ENCODE measurements around the gene SLC5A9. TPM values are rescaled to one million over a fixed set of nuclear protein-coding genes. Genes with fewer than 3 reads are reported as not detected.
"Not testable (repeated sequence)": the region's sequence is repeated elsewhere in the genome, so short reads cannot be mapped to it uniquely, and the experiment has no call there.

Gene SLC5A9
- total RNA-seq, 1 donor from 2014 or later, result not detected

- H3K4me2 ChIP-seq (ENCODE audit: low read length), result no peak overlapping the region
- no peak for DNase-seq (ENCODE audit: low read depth)
- no peak for FAIRE-seq
- Mint-ChIP-seq H3K9me3 (ENCODE audit: unreplicated experiment) (peaks cover 2% of the 10 kb centered on the region), H3K4me1 (ENCODE audit: low read depth, unreplicated experiment) (peaks cover under 1% of the 10 kb centered on the region), H3K4me3 (ENCODE audit: unreplicated experiment) (no peak overlapping the region), H3K27me3 (ENCODE audit: low read depth, unreplicated experiment) (peaks cover 25% of the 10 kb centered on the region), H3K36me3 (ENCODE audit: low read depth, unreplicated experiment) (no peaks in the 10 kb centered on the region), H3K27ac (ENCODE audit: unreplicated experiment) (no peak overlapping the region)
- no peaks in the 10 kb centered on the region for H3K79me2 ChIP-seq (ENCODE audit: insufficient read depth, low read length)
- H4K20me1 ChIP-seq (ENCODE audit: insufficient read depth, low read length), result no peaks in the 10 kb centered on the region
- H3K27ac ChIP-seq (ENCODE audit: low read depth, low read length), result no peak overlapping the region
- H3K4me3 ChIP-seq (ENCODE audit: insufficient read depth, low read depth, low read length), result no peak overlapping the region
- H3K27me3 ChIP-seq (ENCODE audit: insufficient read depth, low read length), result peaks cover 2% of the 10 kb centered on the region
- no peaks in the 10 kb centered on the region for H3K36me3 ChIP-seq (ENCODE audit: insufficient read depth, low read length)
- H3K9ac ChIP-seq (ENCODE audit: low read length), result no peak overlapping the region
- H3K4me1 ChIP-seq (ENCODE audit: insufficient read depth, low read length), result no peaks in the 10 kb centered on the region
- H3K9me3 ChIP-seq (ENCODE audit: insufficient read depth, low read depth, low read length), result no peaks in the 10 kb centered on the region
- no peak overlapping the region for H2AFZ ChIP-seq (ENCODE audit: low read depth, low read length)
- no peak for TF ChIP-seq CTCF (IDR thresholded peaks at IDR 0.05; ENCODE audit: insufficient read depth, low read depth, low read length)
Measured at GRCh38 chr1:48208251-48208650, 14.3 kb upstream of the SLC5A9 start.

- Mint-ChIP-seq H3K4me1 (ENCODE audit: low read depth, unreplicated experiment) (no peaks in the 10 kb centered on the region), H3K4me3 (ENCODE audit: unreplicated experiment) (no peak overlapping the region), H3K27me3 (ENCODE audit: low read depth, unreplicated experiment) (peaks cover 26% of the 10 kb centered on the region), H3K36me3 (ENCODE audit: low read depth, unreplicated experiment) (no peaks in the 10 kb centered on the region), H3K9me3 (ENCODE audit: unreplicated experiment) (peaks cover 2% of the 10 kb centered on the region), H3K27ac (ENCODE audit: unreplicated experiment) (no peak overlapping the region)
- Histone ChIP-seq H3K27me3 (ENCODE audit: insufficient read depth, low read length) (peaks cover 2% of the 10 kb centered on the region), H3K9ac (ENCODE audit: low read length) (no peak overlapping the region), H3K36me3 (ENCODE audit: insufficient read depth, low read length) (no peaks in the 10 kb centered on the region), H3K27ac (ENCODE audit: low read depth, low read length) (no peak overlapping the region), H3K79me2 (ENCODE audit: insufficient read depth, low read length) (no peaks in the 10 kb centered on the region), H3K4me1 (ENCODE audit: insufficient read depth, low read length) (no peaks in the 10 kb centered on the region), H4K20me1 (ENCODE audit: insufficient read depth, low read length) (no peaks in the 10 kb centered on the region), H2AFZ (ENCODE audit: low read depth, low read length) (no peak overlapping the region), H3K4me2 (ENCODE audit: low read length) (no peak overlapping the region), H3K9me3 (ENCODE audit: insufficient read depth, low read depth, low read length) (no peaks in the 10 kb centered on the region), H3K4me3 (ENCODE audit: insufficient read depth, low read depth, low read length) (no peak overlapping the region)
- no peak for DNase-seq (ENCODE audit: low read depth)
- no peak for TF ChIP-seq EZH2 (IDR thresholded peaks at IDR 0.05; ENCODE audit: insufficient read depth, low read length)
- no peak for TF ChIP-seq CTCF (IDR thresholded peaks at IDR 0.05; ENCODE audit: insufficient read depth, low read depth, low read length)
- FAIRE-seq, result no peak
Measured at GRCh38 chr1:48208652-48209051, 13.9 kb upstream of the SLC5A9 start.

GRCh38 chr1:48213462-48213861 lies 9.1 kb upstream of the SLC5A9 start:
- not testable (repeated sequence) for H3K27ac ChIP-seq (ENCODE audit: low read depth, low read length); H3K4me1 Mint-ChIP-seq (ENCODE audit: low read depth, unreplicated experiment); H3K9me3 ChIP-seq (ENCODE audit: insufficient read depth, low read depth, low read length); H3K27ac Mint-ChIP-seq (ENCODE audit: unreplicated experiment); H4K20me1 ChIP-seq (ENCODE audit: insufficient read depth, low read length); H3K4me3 Mint-ChIP-seq (ENCODE audit: unreplicated experiment); H2AFZ ChIP-seq (ENCODE audit: low read depth, low read length); H3K4me3 ChIP-seq (ENCODE audit: insufficient read depth, low read depth, low read length); H3K79me2 ChIP-seq (ENCODE audit: insufficient read depth, low read length); H3K9ac ChIP-seq (ENCODE audit: low read length); FAIRE-seq; H3K36me3 ChIP-seq (ENCODE audit: insufficient read depth, low read length); H3K27me3 ChIP-seq (ENCODE audit: insufficient read depth, low read length); H3K36me3 Mint-ChIP-seq (ENCODE audit: low read depth, unreplicated experiment); H3K4me1 ChIP-seq (ENCODE audit: insufficient read depth, low read length); H3K4me2 ChIP-seq (ENCODE audit: low read length); DNase-seq (ENCODE audit: low read depth); H3K9me3 Mint-ChIP-seq (ENCODE audit: unreplicated experiment)
- peaks cover 24% of the 10 kb centered on the region for H3K27me3 Mint-ChIP-seq (ENCODE audit: low read depth, unreplicated experiment)

GRCh38 chr1:48214366-48214765 lies 8.2 kb upstream of the SLC5A9 start:
- not testable (repeated sequence) for H3K4me2 ChIP-seq (ENCODE audit: low read length); H2AFZ ChIP-seq (ENCODE audit: low read depth, low read length); H4K20me1 ChIP-seq (ENCODE audit: insufficient read depth, low read length); H3K79me2 ChIP-seq (ENCODE audit: insufficient read depth, low read length); H3K4me1 Mint-ChIP-seq (ENCODE audit: low read depth, unreplicated experiment); H3K36me3 Mint-ChIP-seq (ENCODE audit: low read depth, unreplicated experiment); H3K4me3 ChIP-seq (ENCODE audit: insufficient read depth, low read depth, low read length); H3K9me3 Mint-ChIP-seq (ENCODE audit: unreplicated experiment); H3K4me1 ChIP-seq (ENCODE audit: insufficient read depth, low read length); H3K4me3 Mint-ChIP-seq (ENCODE audit: unreplicated experiment); H3K36me3 ChIP-seq (ENCODE audit: insufficient read depth, low read length); FAIRE-seq; H3K27me3 ChIP-seq (ENCODE audit: insufficient read depth, low read length); H3K27ac Mint-ChIP-seq (ENCODE audit: unreplicated experiment); DNase-seq (ENCODE audit: low read depth); H3K27ac ChIP-seq (ENCODE audit: low read depth, low read length); H3K9me3 ChIP-seq (ENCODE audit: insufficient read depth, low read depth, low read length); H3K9ac ChIP-seq (ENCODE audit: low read length)
- peaks cover 24% of the 10 kb centered on the region for H3K27me3 Mint-ChIP-seq (ENCODE audit: low read depth, unreplicated experiment)

Measured in astrocyte (in vitro differentiated cells and primary cell).